IMR-90 (cell line): ENCODE measurements around the gene GTF2A1.

ENCODE experiments used
- BHLHE40 ChIP-seq: fragments of 150-350 bp; IDR thresholded peaks from 2 replicates; pipeline ENCODE4 v1.6.1; 2016; ENCODE audit warnings: mild to moderate bottlenecking, low read depth, low read length
- CEBPB ChIP-seq: IDR thresholded peaks from 2 replicates; pipeline ENCODE4 v1.6.1; 2012; ENCODE audit warnings: low read depth, low read length, improper control_type of control experiment
- CHD1 ChIP-seq: IDR thresholded peaks from 2 replicates; pipeline ENCODE4 v1.6.1; 2012; ENCODE audit warnings: low read depth, low read length, improper control_type of control experiment
- CTCF ChIP-seq: conservative IDR thresholded peaks from 2 replicates; pipeline ENCODE4 v1.5.1; 2012; ENCODE audit warnings: mild to moderate bottlenecking, low read depth, low read length, improper control_type of control experiment
- ELK1 ChIP-seq: fragments of 150-350 bp; IDR thresholded peaks from 2 replicates; pipeline ENCODE4 v1.6.1; 2016; ENCODE audit warnings: low read depth, mild to moderate bottlenecking, low read length, moderate library complexity, borderline replicate concordance
- MAFK ChIP-seq: IDR thresholded peaks from 2 replicates; pipeline ENCODE4 v1.6.1; 2012; ENCODE audit warnings: low read depth, low read length, improper control_type of control experiment
- MAZ ChIP-seq: IDR thresholded peaks from 2 replicates; pipeline ENCODE4 v1.6.1; 2012; ENCODE audit warnings: low read depth, mild to moderate bottlenecking, low read length, improper control_type of control experiment, moderate library complexity, borderline replicate concordance
- MXI1 ChIP-seq: IDR thresholded peaks from 2 replicates; pipeline ENCODE4 v1.6.1; 2012; ENCODE audit warnings: low read depth, mild to moderate bottlenecking, low read length, moderate library complexity, borderline replicate concordance
- POLR2A ChIP-seq: IDR thresholded peaks from 2 replicates; pipeline ENCODE4 v1.6.1; 2012; ENCODE audit warnings: mild to moderate bottlenecking, low read depth, low read length
- RAD21 ChIP-seq: IDR thresholded peaks from 2 replicates; pipeline ENCODE4 v1.6.1; 2012; ENCODE audit warnings: low read length, improper control_type of control experiment
- RCOR1 ChIP-seq: IDR thresholded peaks from 2 replicates; pipeline ENCODE4 v1.6.1; 2012; ENCODE audit warnings: mild to moderate bottlenecking, low read length, improper control_type of control experiment; ENCODE audit not compliant: insufficient replicate concordance
- RFX5 ChIP-seq: IDR thresholded peaks from 2 replicates; pipeline ENCODE4 v1.8.0; 2012; ENCODE audit warnings: low read depth, mild to moderate bottlenecking, low read length, moderate library complexity
- SMC3 ChIP-seq: fragments of 150-350 bp; IDR thresholded peaks from 2 replicates; pipeline ENCODE4 v1.6.1; 2016; ENCODE audit warnings: low read depth, mild to moderate bottlenecking, antibody characterized with exemption, low read length, moderate library complexity

- TF ChIP-seq RAD21 = no peak
- no peak for TF ChIP-seq CTCF
- no peak for TF ChIP-seq RCOR1
- TF ChIP-seq MAZ = no peak
- TF ChIP-seq MXI1 = no peak
- no peak for TF ChIP-seq MAFK
- TF ChIP-seq CHD1 = no peak
- TF ChIP-seq POLR2A = no peak
- no peak for TF ChIP-seq CEBPB
- TF ChIP-seq RFX5 = no peak
- TF ChIP-seq ELK1 = no peak
- TF ChIP-seq SMC3 = no peak
- no peak for TF ChIP-seq BHLHE40
Measured at GRCh38 chr14:81153187-81153586, 67.6 kb downstream of the GTF2A1 start.
